Body of pancreas (tissue), 4 donors: ENCODE data around the gene SFXN3. TPM values are rescaled to one million over a fixed set of nuclear protein-coding genes. Genes with fewer than 3 reads are reported as not detected.

Source experiments
- ATAC-seq: fragments of 150-250 bp; one replicate; pipeline ENCODE4 v1.9.1; 2016
- DNase-seq, 4 donors: peaks; one replicate each; pipeline ENCODE4 v3.0.0-alpha.2; 2019
- H3K27ac ChIP-seq, 4 donors: fragments of 200-600 bp; sonication (generic); 1 replicate in 3 of 4; 2 replicates in 1 of 4; pipeline versions ENCODE4 v1.5.1 to v1.6.1; 2016 to 2019; ENCODE audit warnings: mild to moderate bottlenecking in 1 of 4, mixed read lengths in 1 of 4, moderate library complexity in 1 of 4
- H3K27me3 ChIP-seq, 2 donors: fragments of 200-600 bp; sonication (generic); one replicate each; pipeline ENCODE4 v1.6.0; 2016; ENCODE audit warnings: mild to moderate bottlenecking in 1 of 2
- H3K36me3 ChIP-seq, 2 donors: fragments of 200-600 bp; sonication (generic); replicated peaks in 1 of 2; 2 replicates each; pipeline ENCODE4 v1.5.1; 2016; ENCODE audit warnings: low read depth in 2 of 2; ENCODE audit not compliant: insufficient read depth in 1 of 2
- H3K4me1 ChIP-seq: fragments of 200-600 bp; sonication (generic); one replicate; pipeline ENCODE4 v1.6.0; 2016
- H3K4me3 ChIP-seq, 2 donors: fragments of 200-600 bp; sonication (generic); 1 replicate in 1 of 2; 2 replicates in 1 of 2; pipeline ENCODE4 v1.5.1; 2016 to 2019
- H3K9me3 ChIP-seq, 3 donors: fragments of 200-600 bp; sonication (generic); 1 replicate in 2 of 3; 2 replicates in 1 of 3; pipeline ENCODE4 v1.5.1; 2016
- CTCF ChIP-seq, 7 experiments: fragments of 450-650 bp in 4 of 7; fragments of 200-600 bp in 3 of 7; sonication (generic) in 3 of 7; IDR thresholded peaks; one replicate each; pipeline ENCODE4 v1.5.1; 2016 to 2019; ENCODE audit warnings: antibody characterized with exemption in 7 of 7
- POLR2A ChIP-seq, 3 donors: fragments of 450-650 bp; IDR thresholded peaks; one replicate each; pipeline ENCODE4 v1.6.1; 2016; ENCODE audit warnings: antibody characterized with exemption in 3 of 3, mild to moderate bottlenecking in 2 of 3
- WGBS, 2 donors: methylation state at CpG; one replicate each; pipeline ENCODE4 v1.1.5; 2017; 5-methylcytosine and 5-hydroxymethylcytosine counted together
- intact Hi-C: fragments of 100-400 bp; cut with DNase I; formaldehyde crosslinking; loops from one replicate; pipeline ENCODE4 v1.15.1; 2023
- total RNA-seq, 2 donors: library from RNA; depleted of rRNA; stranded (reverse); fragments of >200 nt; gene quantifications; one replicate each; pipeline ENCODE4 v1.1.0, GENCODE V29; 2016

The SFXN3 gene
- total RNA-seq, 2 donors from 2014 or later: 23.4 to 61.7 TPM

GRCh38 chr10:101014230-101014884 lies 16.7 kb upstream of the SFXN3 start:
- H3K27me3 ChIP-seq: no peaks in the 10 kb centered on the region
- WGBS, 2 donors: 5 to 7% methylated on average over 8 to 11 of the region's 11 CpGs
- DNase-seq (peak; percentile 81 to 91 (median 86)), ATAC-seq (peak; percentile 70)
- no peak overlapping the region for H3K27ac ChIP-seq
- H3K36me3 ChIP-seq: no peaks in the 10 kb centered on the region
- TF ChIP-seq POLR2A (IDR thresholded peaks at IDR 0.05) (no peak), CTCF (IDR thresholded peaks at IDR 0.05) (peak; percentile 82 to 95 (median 91))
- peaks cover 13% of the 10 kb centered on the region for H3K4me1 ChIP-seq
- no peaks in the 10 kb centered on the region for H3K9me3 ChIP-seq
- H3K4me3 ChIP-seq: no peak overlapping the region
- intact Hi-C loops: no loop called here

GRCh38 chr10:101014966-101015581 lies 16.0 kb upstream of the SFXN3 start:
- Histone ChIP-seq H3K9me3 (no peaks in the 10 kb centered on the region), H3K4me1 (peaks cover 13% of the 10 kb centered on the region), H3K27me3 (no peaks in the 10 kb centered on the region), H3K4me3 (no peak overlapping the region), H3K27ac (no peak overlapping the region), H3K36me3 (no peaks in the 10 kb centered on the region)
- ATAC-seq: no peak
- TF ChIP-seq POLR2A (IDR thresholded peaks at IDR 0.05) (no peak), CTCF (IDR thresholded peaks at IDR 0.05) (no peak)
- WGBS, 2 donors: 38 to 46% methylated on average over 6 to 7 of the region's 7 CpGs
- intact Hi-C loops: no loop called here
- peak in 1 of 4 donors; percentile 42 for DNase-seq

- no peak overlapping the region for H3K27ac ChIP-seq
- H3K4me1 ChIP-seq: peaks cover 13% of the 10 kb centered on the region
- TF ChIP-seq CTCF (IDR thresholded peaks at IDR 0.05): no peak
- TF ChIP-seq POLR2A (IDR thresholded peaks at IDR 0.05): no peak
- no peak overlapping the region for H3K4me3 ChIP-seq
- no peak for DNase-seq
- no peak for ATAC-seq
- H3K9me3 ChIP-seq: no peaks in the 10 kb centered on the region
- intact Hi-C loops: no loop called here
- H3K27me3 ChIP-seq: no peaks in the 10 kb centered on the region
- WGBS, 2 donors: 69% methylated on average over 8 of the region's 8 CpGs; no CpG with 5 or more reads in 1 of the 2 donors
- no peaks in the 10 kb centered on the region for H3K36me3 ChIP-seq
Observed at GRCh38 chr10:101015582-101015973, 15.5 kb upstream of the SFXN3 start.

GRCh38 chr10:101016814-101017213 lies 14.2 kb upstream of the SFXN3 start:
- Histone ChIP-seq H3K4me1 (peaks cover 13% of the 10 kb centered on the region), H3K36me3 (no peaks in the 10 kb centered on the region), H3K4me3 (no peak overlapping the region), H3K27me3 (no peaks in the 10 kb centered on the region), H3K27ac (no peak overlapping the region), H3K9me3 (no peaks in the 10 kb centered on the region)
- TF ChIP-seq POLR2A (IDR thresholded peaks at IDR 0.05): no peak
- TF ChIP-seq CTCF (IDR thresholded peaks at IDR 0.05): no peak
- WGBS, 2 donors: 61 to 63% methylated on average over 5 of the region's 5 CpGs
- no peak for DNase-seq
- no peak for ATAC-seq
- intact Hi-C loops: no loop called here
